Endothelial cell (in vitro differentiated cells): ENCODE results near the gene XYLB. TPM values are rescaled to one million over a fixed set of nuclear protein-coding genes. Genes with fewer than 3 reads are reported as not detected.
A peak's percentile ranks its signal among the peaks of the same experiment; 100 is the strongest.
"Not testable (repeated sequence)": the region's sequence is repeated elsewhere in the genome, so short reads cannot be mapped to it uniquely, and the experiment has no call there.

Experiments
- DNase-seq: peaks from one replicate; pipeline ENCODE4 v3.0.0; 2021; ENCODE audit warnings: low spot score
- H3K27ac Mint-ChIP-seq: one replicate; pipeline ENCODE4 v1.8.0; 2021; ENCODE audit warnings: mixed read lengths, inconsistent platforms; ENCODE audit not compliant: unreplicated experiment
- H3K27me3 Mint-ChIP-seq: one replicate; pipeline ENCODE4 v1.8.0; 2021; ENCODE audit warnings: mild to moderate bottlenecking, moderate library complexity, mixed read lengths, inconsistent platforms; ENCODE audit not compliant: unreplicated experiment
- H3K36me3 Mint-ChIP-seq: one replicate; pipeline ENCODE4 v1.8.0; 2021; ENCODE audit warnings: mild to moderate bottlenecking, low read depth, mixed read lengths, inconsistent platforms; ENCODE audit not compliant: unreplicated experiment
- H3K4me1 Mint-ChIP-seq: one replicate; pipeline ENCODE4 v1.8.0; 2021; ENCODE audit warnings: mild to moderate bottlenecking, mixed read lengths, inconsistent platforms; ENCODE audit not compliant: unreplicated experiment
- H3K4me3 Mint-ChIP-seq: one replicate; pipeline ENCODE4 v1.8.0; 2021; ENCODE audit warnings: mild to moderate bottlenecking, mixed read lengths, inconsistent platforms; ENCODE audit not compliant: unreplicated experiment
- H3K9me3 Mint-ChIP-seq: one replicate; pipeline ENCODE4 v1.8.0; 2021; ENCODE audit warnings: mixed read lengths, inconsistent platforms; ENCODE audit not compliant: unreplicated experiment
- total RNA-seq: library from RNA; stranded (reverse); fragmentation: NEBNext Ultra II Directional; extraction: Animal tissue kit (Norgen Biotek cat#: 25700); gene quantifications from one replicate; pipeline ENCODE4 v1.2.1, GENCODE V29; 2021; ENCODE audit not compliant: unreplicated experiment
- TF ChIP-seq, protein P1 (sequence below): fragments of 200-600 bp; sonication (generic); IDR thresholded peaks from one replicate; pipeline ENCODE4 v1.5.0; 2021; ENCODE audit warnings: antibody characterized with exemption; ENCODE audit not compliant: unreplicated experiment

The XYLB gene
- total RNA-seq, 1 donor from 2014 or later = 2.4 TPM

DNA sequence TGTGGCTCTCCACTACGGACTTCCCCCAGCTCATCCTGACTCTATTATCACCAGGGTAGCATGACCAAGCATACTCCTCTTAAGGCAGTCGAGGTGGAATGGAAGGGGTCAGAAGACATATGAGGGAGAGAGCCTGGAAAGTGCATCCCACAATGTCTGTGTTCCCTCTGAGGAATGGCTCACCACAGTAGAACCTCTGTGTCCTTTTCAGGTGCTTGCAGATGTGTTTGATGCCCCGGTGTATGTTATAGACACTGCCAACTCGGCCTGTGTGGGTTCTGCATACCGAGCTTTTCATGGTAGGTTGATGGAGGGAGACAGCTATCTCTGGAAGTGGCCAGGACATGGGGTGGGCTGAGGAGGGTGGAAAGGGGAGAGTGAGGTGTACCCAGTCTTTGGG is 50.3 kb downstream of the XYLB start:
- Mint-ChIP-seq H3K9me3 (no peaks in the 10 kb centered on the region), H3K36me3 (peaks cover 18% of the 10 kb centered on the region), H3K27me3 (no peaks in the 10 kb centered on the region), H3K27ac (no peak overlapping the region), H3K4me3 (no peak overlapping the region), H3K4me1 (peaks cover 6% of the 10 kb centered on the region)
- DNase-seq = no peak
- TF ChIP-seq, protein P1, sequence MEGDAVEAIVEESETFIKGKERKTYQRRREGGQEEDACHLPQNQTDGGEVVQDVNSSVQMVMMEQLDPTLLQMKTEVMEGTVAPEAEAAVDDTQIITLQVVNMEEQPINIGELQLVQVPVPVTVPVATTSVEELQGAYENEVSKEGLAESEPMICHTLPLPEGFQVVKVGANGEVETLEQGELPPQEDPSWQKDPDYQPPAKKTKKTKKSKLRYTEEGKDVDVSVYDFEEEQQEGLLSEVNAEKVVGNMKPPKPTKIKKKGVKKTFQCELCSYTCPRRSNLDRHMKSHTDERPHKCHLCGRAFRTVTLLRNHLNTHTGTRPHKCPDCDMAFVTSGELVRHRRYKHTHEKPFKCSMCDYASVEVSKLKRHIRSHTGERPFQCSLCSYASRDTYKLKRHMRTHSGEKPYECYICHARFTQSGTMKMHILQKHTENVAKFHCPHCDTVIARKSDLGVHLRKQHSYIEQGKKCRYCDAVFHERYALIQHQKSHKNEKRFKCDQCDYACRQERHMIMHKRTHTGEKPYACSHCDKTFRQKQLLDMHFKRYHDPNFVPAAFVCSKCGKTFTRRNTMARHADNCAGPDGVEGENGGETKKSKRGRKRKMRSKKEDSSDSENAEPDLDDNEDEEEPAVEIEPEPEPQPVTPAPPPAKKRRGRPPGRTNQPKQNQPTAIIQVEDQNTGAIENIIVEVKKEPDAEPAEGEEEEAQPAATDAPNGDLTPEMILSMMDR = no peak

DNA sequence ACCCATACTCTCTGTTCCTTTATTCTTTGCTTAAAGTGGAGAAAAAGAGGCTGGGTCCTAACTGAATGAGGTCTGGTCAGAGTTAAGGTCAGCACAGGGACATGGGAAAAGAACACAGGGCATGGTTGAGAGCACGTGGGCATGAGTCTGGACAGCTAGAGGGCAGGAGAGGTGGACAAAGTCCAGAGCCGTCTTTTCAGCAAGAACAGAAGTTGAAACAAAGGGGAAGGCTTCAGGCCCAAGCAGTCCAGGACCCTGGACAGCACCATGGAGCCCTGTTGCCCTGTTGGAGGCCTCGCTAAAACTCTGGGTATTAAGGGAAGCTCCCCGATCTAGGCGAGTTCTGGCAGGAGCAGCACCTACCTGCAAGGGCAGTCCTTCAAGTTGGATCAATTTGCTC is 50.7 kb downstream of the XYLB start:
- H3K4me1 Mint-ChIP-seq = peaks cover 6% of the 10 kb centered on the region
- DNase-seq = peak; percentile 69
- no peak overlapping the region for H3K4me3 Mint-ChIP-seq
- peaks cover 18% of the 10 kb centered on the region for H3K36me3 Mint-ChIP-seq
- TF ChIP-seq, protein P1 = no peak
- no peaks in the 10 kb centered on the region for H3K9me3 Mint-ChIP-seq
- H3K27ac Mint-ChIP-seq = no peak overlapping the region
- no peaks in the 10 kb centered on the region for H3K27me3 Mint-ChIP-seq

DNA sequence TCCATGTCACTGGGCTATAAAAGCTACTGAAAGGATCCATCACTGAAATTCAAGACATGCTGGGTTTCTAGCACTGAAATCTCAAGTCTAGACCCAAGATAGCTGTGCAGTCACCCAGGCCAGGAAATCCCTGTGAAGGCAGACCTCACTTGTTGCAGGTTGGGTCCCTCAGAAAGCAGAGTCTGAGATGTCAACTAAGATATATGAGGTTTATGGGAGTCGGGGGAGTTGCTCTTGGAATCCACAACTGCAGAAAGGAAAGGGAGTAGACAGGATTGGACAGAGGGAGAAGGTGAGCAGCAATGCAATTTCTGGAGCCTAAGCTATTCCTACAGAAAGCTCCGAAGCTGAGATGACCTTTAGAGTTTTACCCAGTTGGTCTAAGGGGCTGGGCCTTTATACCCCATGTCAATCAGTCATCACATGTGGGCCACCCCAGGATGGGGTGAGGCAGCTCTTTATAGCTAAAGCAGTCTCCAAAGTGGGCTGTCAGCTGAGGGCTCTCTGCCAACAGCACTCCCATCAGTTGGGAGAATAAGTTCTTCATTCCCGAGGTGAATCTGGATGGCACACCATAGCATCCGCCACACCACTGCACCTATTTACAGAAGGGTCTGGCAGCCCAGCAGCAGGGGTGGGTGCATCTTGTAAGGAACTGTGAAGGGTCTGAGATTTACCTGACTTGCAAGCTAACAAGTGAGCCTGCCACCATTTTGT is 54.8 kb downstream of the XYLB start:
- TF ChIP-seq, protein P1 = no peak
- no peak overlapping the region for H3K27ac Mint-ChIP-seq
- DNase-seq = no peak
- peak overlapping the region; percentile 12 for H3K4me3 Mint-ChIP-seq
- H3K36me3 Mint-ChIP-seq = peaks cover 28% of the 10 kb centered on the region
- H3K4me1 Mint-ChIP-seq = peaks cover 2% of the 10 kb centered on the region
- no peaks in the 10 kb centered on the region for H3K27me3 Mint-ChIP-seq
- H3K9me3 Mint-ChIP-seq = no peaks in the 10 kb centered on the region

DNA sequence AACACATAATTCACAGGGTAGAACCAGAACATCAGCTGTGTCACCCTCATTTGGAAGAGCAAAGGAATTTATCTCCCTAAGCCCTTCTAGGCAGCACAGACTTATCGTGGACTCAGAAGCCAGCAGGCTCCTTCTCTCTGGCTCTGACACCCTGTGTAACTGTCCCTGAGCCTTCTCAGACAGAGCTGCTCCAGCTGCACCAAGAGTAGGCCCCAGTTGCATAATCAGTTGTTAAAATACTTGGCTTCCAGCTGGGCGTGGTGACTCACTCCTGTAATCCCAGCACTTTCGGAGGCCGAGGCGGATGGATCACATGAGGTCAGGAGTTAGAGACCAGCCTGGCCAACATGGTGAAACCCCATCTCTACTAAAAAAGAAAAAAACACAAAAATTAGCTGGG is 57.7 kb downstream of the XYLB start:
- no peaks in the 10 kb centered on the region for H3K27me3 Mint-ChIP-seq
- no peak overlapping the region for H3K4me3 Mint-ChIP-seq
- TF ChIP-seq, protein P1 = no peak
- peaks cover 28% of the 10 kb centered on the region for H3K36me3 Mint-ChIP-seq
- H3K27ac Mint-ChIP-seq = no peak overlapping the region
- no peaks in the 10 kb centered on the region for H3K4me1 Mint-ChIP-seq
- DNase-seq = no peak
- H3K9me3 Mint-ChIP-seq = no peaks in the 10 kb centered on the region

DNA sequence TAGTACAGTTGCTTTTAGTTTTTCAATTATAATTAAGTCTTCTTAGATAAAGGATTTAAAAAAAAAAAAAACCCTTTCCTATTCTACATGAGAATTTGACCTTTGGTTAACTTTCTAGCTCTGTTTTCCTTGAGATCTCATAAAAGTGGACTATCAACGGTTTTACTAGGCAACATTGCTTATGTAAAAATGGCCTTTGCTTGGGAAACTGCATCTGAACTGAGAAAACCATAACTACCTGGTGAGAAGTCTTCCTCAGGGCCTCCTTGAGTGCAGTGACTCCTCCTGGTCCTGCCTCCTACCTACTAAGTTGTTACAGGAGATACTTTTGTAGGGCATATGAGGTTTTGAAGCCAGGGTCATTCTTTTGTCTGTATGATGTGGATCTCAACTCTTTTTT is 65.0 kb downstream of the XYLB start:
- no peak for DNase-seq
- TF ChIP-seq, protein P1 = no peak
- H3K4me1 Mint-ChIP-seq = no peaks in the 10 kb centered on the region
- H3K27ac Mint-ChIP-seq = no peak overlapping the region
- no peaks in the 10 kb centered on the region for H3K9me3 Mint-ChIP-seq
- H3K27me3 Mint-ChIP-seq = no peaks in the 10 kb centered on the region
- no peak overlapping the region for H3K4me3 Mint-ChIP-seq
- H3K36me3 Mint-ChIP-seq = no peaks in the 10 kb centered on the region

DNA sequence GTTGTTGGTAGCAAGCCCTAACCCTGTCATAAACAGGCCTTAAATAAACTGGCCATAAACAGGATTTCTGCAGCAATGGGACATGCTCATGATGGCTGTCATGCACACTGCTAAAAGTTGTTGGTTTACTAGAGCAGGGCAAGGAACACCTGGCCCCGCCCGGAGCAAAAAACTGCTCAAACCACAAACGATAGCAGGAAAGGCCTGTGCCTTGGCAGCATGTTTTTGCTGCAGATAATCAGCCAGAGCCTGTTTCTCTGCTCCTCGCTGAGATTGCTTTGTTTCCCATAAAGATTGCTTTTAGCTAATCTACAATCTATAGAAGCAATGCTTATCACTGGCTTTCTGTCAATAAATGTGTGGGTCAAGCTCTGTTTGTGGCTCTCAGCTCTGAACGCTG is 74.2 kb downstream of the XYLB start:
- H3K4me3 Mint-ChIP-seq, H3K27me3 Mint-ChIP-seq, H3K27ac Mint-ChIP-seq, H3K36me3 Mint-ChIP-seq, DNase-seq, H3K4me1 Mint-ChIP-seq, H3K9me3 Mint-ChIP-seq: not testable (repeated sequence)
